Right renal cortex interstitium (tissue), 3 donors: Measurements from ENCODE around the gene LRRC8D. TPM values are rescaled to one million over a fixed set of nuclear protein-coding genes. Genes with fewer than 3 reads are reported as not detected.
"Not testable (repeated sequence)": the region's sequence is repeated elsewhere in the genome, so short reads cannot be mapped to it uniquely, and the experiment has no call there.

ENCODE experiments used
- DNase-seq, 3 donors: peaks; one replicate each; pipeline ENCODE4 v3.0.0-alpha.2; 2013; ENCODE audit warnings: low read depth in 3 of 3, low spot score in 2 of 3
- polyA plus RNA-seq, 3 donors: library from polyadenylated mRNA; unstranded; fragments of 120-200 nt; gene quantifications; one replicate each; pipeline ENCODE4 v1.2.1, GENCODE V29; 2013; ENCODE audit not compliant: insufficient read length in 3 of 3

Gene LRRC8D
- polyA plus RNA-seq, 3 donors, result 38.5 to 42.3 (median 40.4) TPM

- not testable (repeated sequence) for DNase-seq
Observed at GRCh38 chr1:89982846-89983245, 162.0 kb downstream of the LRRC8D start.

GRCh38 chr1:89984564-89985116 is 163.8 kb downstream of the LRRC8D start:
- not testable (repeated sequence) for DNase-seq

- no peak for DNase-seq
Observed at GRCh38 chr1:89986020-89986419, 165.2 kb downstream of the LRRC8D start.

Other genes starting within 250 kb of the LRRC8D start
- gene LRRC8C, start 187.9 kb upstream of the LRRC8D start, polyA plus RNA-seq, result 1 to 10 TPM; 7.1 to 8.4 (median 8.0) TPM
- gene ZNF326, start 174.1 kb downstream of the LRRC8D start, polyA plus RNA-seq, result 10 to 100 TPM; 56.5 to 63.5 (median 59.5) TPM